Choroid plexus epithelial cell (primary cell): Measurements from ENCODE around the gene AP5Z1.

Source experiments
- DNase-seq: peaks from one replicate; pipeline ENCODE4 v3.0.0-alpha.2; 2010; ENCODE audit warnings: low read depth
- H3K4me3 ChIP-seq: 2 replicates; pipeline ENCODE4 v1.5.1; 2011; ENCODE audit warnings: low read depth, mild to moderate bottlenecking, control low read depth, low read length, moderate library complexity
- TF ChIP-seq, protein P1 (sequence below): conservative IDR thresholded peaks from 2 replicates; pipeline ENCODE4 v1.5.1; 2011; ENCODE audit warnings: low read depth, mild to moderate bottlenecking, control low read depth, inconsistent platforms, low read length, moderate library complexity

The AP5Z1 gene

DNA sequence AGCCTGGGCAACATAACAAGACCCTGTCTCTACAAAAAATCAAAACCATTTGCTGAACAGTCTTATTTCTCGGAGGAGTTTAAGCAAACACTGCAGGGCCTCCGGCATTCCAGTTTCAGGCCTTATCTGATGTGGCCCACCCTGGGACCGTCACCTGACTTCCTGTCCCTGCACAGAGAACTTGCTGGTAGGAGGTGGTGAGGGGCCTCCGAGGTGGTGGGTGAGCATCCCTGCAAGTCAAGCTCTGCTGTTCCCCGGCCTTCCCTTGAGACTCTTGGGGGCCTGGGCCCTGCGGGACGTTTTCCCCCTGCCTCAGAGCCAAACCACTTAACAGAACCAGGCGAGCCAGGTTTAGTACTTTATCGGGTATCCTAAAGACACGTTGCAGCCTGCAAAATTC is 44.5 kb upstream of the AP5Z1 start:
- no peak overlapping the region for H3K4me3 ChIP-seq
- TF ChIP-seq, protein P1, sequence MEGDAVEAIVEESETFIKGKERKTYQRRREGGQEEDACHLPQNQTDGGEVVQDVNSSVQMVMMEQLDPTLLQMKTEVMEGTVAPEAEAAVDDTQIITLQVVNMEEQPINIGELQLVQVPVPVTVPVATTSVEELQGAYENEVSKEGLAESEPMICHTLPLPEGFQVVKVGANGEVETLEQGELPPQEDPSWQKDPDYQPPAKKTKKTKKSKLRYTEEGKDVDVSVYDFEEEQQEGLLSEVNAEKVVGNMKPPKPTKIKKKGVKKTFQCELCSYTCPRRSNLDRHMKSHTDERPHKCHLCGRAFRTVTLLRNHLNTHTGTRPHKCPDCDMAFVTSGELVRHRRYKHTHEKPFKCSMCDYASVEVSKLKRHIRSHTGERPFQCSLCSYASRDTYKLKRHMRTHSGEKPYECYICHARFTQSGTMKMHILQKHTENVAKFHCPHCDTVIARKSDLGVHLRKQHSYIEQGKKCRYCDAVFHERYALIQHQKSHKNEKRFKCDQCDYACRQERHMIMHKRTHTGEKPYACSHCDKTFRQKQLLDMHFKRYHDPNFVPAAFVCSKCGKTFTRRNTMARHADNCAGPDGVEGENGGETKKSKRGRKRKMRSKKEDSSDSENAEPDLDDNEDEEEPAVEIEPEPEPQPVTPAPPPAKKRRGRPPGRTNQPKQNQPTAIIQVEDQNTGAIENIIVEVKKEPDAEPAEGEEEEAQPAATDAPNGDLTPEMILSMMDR = no peak
- DNase-seq = no peak

DNA sequence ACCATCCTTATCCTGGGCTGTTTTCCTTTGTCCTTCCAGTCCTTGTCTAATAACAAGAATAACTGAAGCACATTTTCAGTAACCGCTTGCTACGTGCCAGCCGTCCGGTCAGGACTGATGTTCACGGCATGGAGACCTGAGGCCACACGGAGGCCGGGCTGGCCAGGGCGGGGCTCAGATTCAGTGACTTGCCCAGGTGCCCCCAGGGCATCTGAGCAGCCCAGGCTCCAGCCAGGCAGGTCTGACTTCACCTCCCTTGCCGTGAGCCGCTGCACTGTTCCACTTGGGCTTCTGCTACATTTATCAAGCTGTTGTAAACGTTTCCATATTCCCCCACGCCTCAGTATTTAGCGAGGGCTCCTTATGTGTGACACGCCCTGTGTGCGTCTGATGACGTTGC is 43.6 kb upstream of the AP5Z1 start:
- TF ChIP-seq, protein P1 = no peak
- DNase-seq = no peak
- H3K4me3 ChIP-seq = no peak overlapping the region

DNA sequence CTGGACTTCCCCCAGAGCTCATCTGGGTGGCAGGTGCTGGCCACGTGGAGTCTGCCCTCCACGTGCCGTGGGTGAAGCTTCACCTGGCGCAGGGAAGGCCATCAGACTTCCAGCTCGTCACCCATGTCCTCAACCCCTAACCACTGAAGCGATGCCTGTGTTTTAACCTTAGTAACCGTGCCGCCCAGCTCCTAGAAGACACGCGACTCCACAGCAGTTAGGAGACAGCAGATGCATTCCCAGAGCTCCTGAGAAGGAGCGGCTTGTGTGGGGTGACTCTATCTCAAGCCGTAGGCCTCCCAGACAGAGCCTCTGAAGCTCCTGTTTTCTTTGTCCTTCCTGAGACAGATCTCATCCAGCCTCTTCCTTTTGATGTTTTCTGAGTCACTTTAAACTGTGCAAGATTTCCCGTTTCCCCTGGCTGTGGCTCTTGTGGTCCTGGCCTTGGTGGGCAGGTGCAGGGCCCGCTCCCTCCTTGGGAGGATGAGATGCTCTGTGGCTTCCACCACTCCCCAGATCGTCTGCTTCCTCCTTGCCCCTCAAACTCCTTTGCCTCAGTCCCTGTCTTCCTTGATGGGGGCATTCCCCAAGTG is 41.4 kb upstream of the AP5Z1 start:
- no peak for DNase-seq
- TF ChIP-seq, protein P1 = no peak
- H3K4me3 ChIP-seq = no peak overlapping the region

DNA sequence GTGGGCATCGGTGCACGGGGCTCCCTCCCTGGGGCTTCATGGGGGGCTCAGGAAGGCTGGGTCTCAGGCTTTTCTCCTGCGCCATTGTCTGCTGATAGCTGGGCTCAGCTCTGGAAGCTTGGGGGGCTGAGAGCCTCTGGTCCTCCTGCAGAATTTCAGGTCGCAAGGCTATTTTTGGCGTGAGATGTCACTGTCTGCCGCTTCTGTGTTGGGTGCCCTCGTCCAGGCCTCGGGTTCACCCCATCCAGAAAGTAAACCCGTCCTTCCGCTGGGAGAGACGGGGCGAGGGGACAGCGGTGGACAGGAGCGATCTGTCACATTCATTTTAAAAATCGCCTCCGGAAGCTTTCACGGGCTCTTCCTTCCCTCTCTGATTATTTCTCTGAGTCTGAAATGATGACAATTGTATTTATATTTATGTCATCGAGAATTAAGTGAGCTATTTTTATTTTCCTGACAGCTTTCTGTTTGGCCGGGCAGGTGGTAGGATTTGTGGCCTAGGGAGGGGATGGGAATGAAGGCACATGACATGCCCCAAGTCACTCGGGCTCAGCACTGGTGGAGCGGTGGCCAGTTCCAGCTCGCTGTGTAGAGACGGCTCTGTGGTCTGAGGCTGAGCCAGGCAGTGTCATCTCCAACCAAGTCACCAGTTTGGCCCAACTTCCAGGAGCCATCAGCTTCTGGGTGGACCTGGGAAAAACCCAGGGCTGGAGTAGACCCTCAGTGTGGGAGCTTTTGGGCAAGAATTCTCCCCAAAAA is 40.7 kb upstream of the AP5Z1 start:
- no peak for DNase-seq
- TF ChIP-seq, protein P1 = no peak
- no peak overlapping the region for H3K4me3 ChIP-seq

DNA sequence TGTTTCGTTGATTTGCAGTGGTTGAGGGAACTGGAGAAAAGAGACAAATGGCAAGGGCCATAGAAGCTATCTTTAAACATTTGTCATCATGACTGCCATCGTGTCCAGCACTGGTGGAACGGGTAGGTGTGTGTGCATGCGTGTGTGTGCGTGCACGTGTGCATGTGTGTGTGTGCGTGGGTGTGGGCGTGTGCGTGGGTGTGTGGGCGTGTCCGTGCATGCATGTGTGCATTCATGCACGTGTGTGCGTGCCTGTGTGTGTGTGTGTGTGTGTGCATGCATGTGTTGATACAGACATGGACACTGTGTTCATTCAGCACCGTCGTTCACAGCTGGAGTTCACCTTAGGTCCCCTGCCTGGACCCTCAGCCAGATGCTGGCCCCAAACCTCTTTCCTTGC is 38.1 kb upstream of the AP5Z1 start:
- TF ChIP-seq, protein P1 = no peak
- DNase-seq = no peak
- no peak overlapping the region for H3K4me3 ChIP-seq

DNA sequence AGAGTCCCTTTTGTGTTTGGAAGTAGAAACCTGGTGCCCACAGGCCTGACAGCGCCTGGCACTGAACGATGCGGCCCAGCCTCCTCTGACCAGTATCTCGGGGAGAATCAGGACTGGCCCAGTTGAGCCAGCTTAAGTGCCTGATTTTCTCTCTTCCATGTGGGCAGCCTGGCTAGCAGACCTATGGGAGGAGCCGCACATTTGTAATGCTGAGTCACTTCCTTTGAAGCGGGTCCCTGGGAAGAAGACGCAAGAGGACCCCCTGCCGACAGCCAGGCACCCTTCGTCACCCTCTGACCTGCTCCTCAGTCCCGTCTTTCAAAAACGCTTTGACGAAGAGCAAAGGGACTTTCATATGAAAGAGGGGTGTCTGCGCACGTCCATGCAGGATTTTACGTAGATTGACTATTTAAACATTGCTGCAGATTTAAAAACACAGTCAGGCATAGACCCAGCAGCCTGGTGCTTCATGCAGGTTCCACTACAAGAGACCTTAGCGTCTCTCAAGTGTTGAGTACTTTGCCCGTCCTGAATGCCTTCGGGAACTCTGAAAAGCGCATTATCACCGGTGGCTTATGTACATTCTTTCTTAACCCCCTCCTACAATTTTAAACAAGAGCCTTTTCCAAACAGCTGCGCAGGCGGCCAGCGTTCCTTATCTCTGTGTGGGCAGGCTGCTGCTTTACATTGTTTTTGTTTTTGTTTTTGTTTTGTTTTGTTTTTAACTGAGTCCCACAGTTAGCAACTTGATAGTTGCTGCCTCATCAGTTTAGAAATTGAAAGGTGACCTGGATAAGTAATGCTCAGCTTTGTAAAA is 36.5 kb upstream of the AP5Z1 start:
- TF ChIP-seq, protein P1 = peak; percentile 12

More for the DNA sequence above, 36.5 kb upstream of the AP5Z1 start:
- H3K4me3 ChIP-seq = peak overlapping the region; percentile 33
- DNase-seq = peak; percentile 94
